SK-N-SH (cell line): ENCODE measurements around the gene PDK2. TPM values are rescaled to one million over a fixed set of nuclear protein-coding genes. Genes with fewer than 3 reads are reported as not detected.

Experiments
- CTCF ChIA-PET: fragments of 300-600, 350-600 bp; formaldehyde crosslinking; extraction: SDS; loops from one replicate; lab custom pipeline; 2021; lab: Yijun Ruan, JAX
- POLR2A ChIA-PET: fragments of 350-600 bp; sonication (Branson Sonifier 250); formaldehyde crosslinking; extraction: SDS; loops from one replicate; lab custom pipeline; 2020; ENCODE audit warnings: antibody characterized with exemption, inconsistent platforms; lab: Yijun Ruan, JAX
- DNase-seq: peaks from one replicate; pipeline ENCODE4 v3.0.0; 2012
- H2AFZ ChIP-seq: fragments of 200-600 bp; sonication (generic); 2 replicates; pipeline ENCODE4 v1.8.1; 2016; ENCODE audit warnings: antibody characterized with exemption, mild to moderate bottlenecking, low read depth
- H3F3A ChIP-seq: fragments of 200-600 bp; sonication (generic); replicated peaks from 2 replicates; pipeline ENCODE3; 2016; ENCODE audit warnings: antibody characterized with exemption, mild to moderate bottlenecking; ENCODE audit not compliant: insufficient read depth
- H3K27ac ChIP-seq, 2 experiments: fragments of 200-500 bp in 1 of 2; fragments of 200-600 bp in 1 of 2; sonication (Bioruptor generic) in 1 of 2; sonication (generic), shearing (Covaris generic) in 1 of 2; 2 replicates each; pipeline versions ENCODE4 v1.5.1 to v1.6.1; 2014 to 2016; ENCODE audit warnings: low read depth in 2 of 2, inconsistent platforms in 1 of 2, low read length in 1 of 2, mild to moderate bottlenecking in 1 of 2, mixed read lengths in 1 of 2
- H3K27me3 ChIP-seq: fragments of 200-600 bp; sonication (generic), shearing (Covaris generic); 2 replicates; pipeline ENCODE4 v1.6.1; 2016; ENCODE audit warnings: mixed run types; ENCODE audit not compliant: insufficient read depth
- H3K36me3 ChIP-seq, 2 experiments: fragments of 200-500 bp in 1 of 2; fragments of 200-600 bp in 1 of 2; sonication (Bioruptor generic) in 1 of 2; sonication (generic) in 1 of 2; replicated peaks in 1 of 2; 2 replicates each; pipeline versions ENCODE3 to v1.5.1; 2014 to 2016; ENCODE audit warnings: low read length in 1 of 2, mild to moderate bottlenecking in 1 of 2; ENCODE audit not compliant: insufficient read depth in 2 of 2, control insufficient read depth in 1 of 2
- H3K4me1 ChIP-seq, 2 experiments: fragments of 200-500 bp in 1 of 2; fragments of 200-600 bp in 1 of 2; sonication (Bioruptor generic) in 1 of 2; sonication (generic), shearing (Covaris generic) in 1 of 2; 2 replicates each; pipeline versions ENCODE4 v1.5.1 to v1.6.1; 2014 to 2016; ENCODE audit warnings: low read depth in 1 of 2, low read length in 1 of 2, mixed run types in 1 of 2; ENCODE audit not compliant: insufficient read depth in 2 of 2, control insufficient read depth in 1 of 2
- H3K4me2 ChIP-seq: fragments of 200-600 bp; sonication (generic), shearing (Covaris generic); 2 replicates; pipeline ENCODE4 v1.6.1; 2017; ENCODE audit warnings: mixed run types
- H3K4me3 ChIP-seq, 2 experiments: fragments of 200-500 bp in 1 of 2; fragments of 200-600 bp in 1 of 2; sonication (Bioruptor generic) in 1 of 2; sonication (generic), shearing (Covaris generic) in 1 of 2; 2 replicates each; pipeline versions ENCODE4 v1.5.1 to v1.8.1; 2014 to 2016; ENCODE audit warnings: low read depth in 2 of 2, inconsistent platforms in 1 of 2, low read length in 1 of 2, mild to moderate bottlenecking in 1 of 2, mixed read lengths in 1 of 2, moderate library complexity in 1 of 2
- H3K79me2 ChIP-seq: fragments of 200-600 bp; sonication (generic); 2 replicates; pipeline ENCODE4 v1.8.1; 2017; ENCODE audit warnings: mild to moderate bottlenecking; ENCODE audit not compliant: insufficient read depth
- H3K9ac ChIP-seq: fragments of 200-600 bp; sonication (generic); 2 replicates; pipeline ENCODE4 v1.6.1; 2017; ENCODE audit warnings: mixed run types
- H3K9me2 ChIP-seq: fragments of 200-600 bp; sonication (generic); 2 replicates; pipeline ENCODE4 v1.6.1; 2017; ENCODE audit warnings: mixed run types
- H3K9me3 ChIP-seq: fragments of 200-600 bp; sonication (generic); 2 replicates; pipeline ENCODE4 v1.6.1; 2017; ENCODE audit warnings: mixed run types, mild to moderate bottlenecking, moderate library complexity
- H4K20me1 ChIP-seq: fragments of 200-600 bp; sonication (generic); 2 replicates; pipeline ENCODE4 v1.6.1; 2017; ENCODE audit warnings: mild to moderate bottlenecking, mixed run types; ENCODE audit not compliant: insufficient read depth
- CTCF ChIP-seq: fragments of 200-600 bp; sonication (generic); IDR thresholded peaks from 2 replicates; pipeline ENCODE4 v1.6.1; 2017; ENCODE audit warnings: antibody characterized with exemption, mild to moderate bottlenecking, moderate library complexity
- EP300 ChIP-seq, 2 experiments: IDR thresholded peaks; 2 replicates each; pipeline versions ENCODE4 v1.4.0 to v1.6.1; 2012; ENCODE audit warnings: borderline replicate concordance in 1 of 2, low read depth in 1 of 2, low read length in 1 of 2
- EZH2phosphoT487 ChIP-seq: fragments of 200-600 bp; sonication (generic); IDR thresholded peaks from 2 replicates; pipeline ENCODE4 v1.6.1; 2017; ENCODE audit warnings: low read depth, mixed run types, mild to moderate bottlenecking, antibody characterized with exemption, moderate library complexity, borderline replicate concordance
- GABPA ChIP-seq: IDR thresholded peaks from 2 replicates; pipeline ENCODE4 v1.4.0; 2012; ENCODE audit warnings: low read depth, mild to moderate bottlenecking
- MAX ChIP-seq: IDR thresholded peaks from 2 replicates; pipeline ENCODE4 v1.4.0; 2012; ENCODE audit warnings: low read depth
- NFIC ChIP-seq: IDR thresholded peaks from 2 replicates; pipeline ENCODE4 v1.4.0; 2012; ENCODE audit warnings: borderline replicate concordance
- NRF1 ChIP-seq: IDR thresholded peaks from 2 replicates; pipeline ENCODE4 v1.6.1; 2012; ENCODE audit warnings: low read depth, mild to moderate bottlenecking, low read length
- POLR2AphosphoS5 ChIP-seq: IDR thresholded peaks from 2 replicates; pipeline ENCODE4 v1.6.1; 2012; ENCODE audit warnings: low read depth, low read length
- RAD21 ChIP-seq: IDR thresholded peaks from 2 replicates; pipeline ENCODE4 v1.6.1; 2012; ENCODE audit warnings: mild to moderate bottlenecking, low read length
- RXRA ChIP-seq: IDR thresholded peaks from 2 replicates; pipeline ENCODE4 v1.4.0; 2012; ENCODE audit warnings: low read depth, mild to moderate bottlenecking, borderline replicate concordance
- SIN3A ChIP-seq: IDR thresholded peaks from 2 replicates; pipeline ENCODE4 v1.6.1; 2012; ENCODE audit warnings: low read depth, mild to moderate bottlenecking, low read length, moderate library complexity, borderline replicate concordance
- TCF12 ChIP-seq: IDR thresholded peaks from 2 replicates; pipeline ENCODE4 v1.4.0; 2012
- TEAD4 ChIP-seq: IDR thresholded peaks from 2 replicates; pipeline ENCODE4 v1.4.0; 2012; ENCODE audit warnings: mild to moderate bottlenecking, borderline replicate concordance; ENCODE audit not compliant: insufficient read depth
- USF1 ChIP-seq: IDR thresholded peaks from 2 replicates; pipeline ENCODE4 v1.4.0; 2012; ENCODE audit warnings: low read depth, borderline replicate concordance
- USF2 ChIP-seq: fragments of 150-350 bp; IDR thresholded peaks from 2 replicates; pipeline ENCODE4 v1.6.1; 2017; ENCODE audit warnings: antibody characterized with exemption, low read length, low read depth, borderline replicate concordance
- whole genome bisulfite sequencing: methylation state at CpG from one replicate; pipeline ENCODE4 v1.1.6; 2017; ENCODE audit warnings: low lambda C conversion rate; 5-methylcytosine and 5-hydroxymethylcytosine counted together
- polyA plus RNA-seq, 3 experiments: library from polyadenylated mRNA; depleted of rRNA; stranded (reverse); fragments of >200 nt; gene quantifications; 2 replicates each; pipeline ENCODE4 v1.2.3, GENCODE V29; 2012

The PDK2 gene
- polyA plus RNA-seq, 1 of the 3 experiments (the other 2 are of a cell fraction): 124 TPM

- no peak for DNase-seq
- TF ChIP-seq MAX (no peak), EP300 (IDR thresholded peaks at IDR 0.05; ENCODE audit: borderline replicate concordance in 1 of 2, low read depth in 1 of 2, low read length in 1 of 2) (no peak), SIN3A (no peak), RAD21 (no peak), EZH2phosphoT487 (no peak)
- ChIA-PET CTCF (interaction anchor here (0.7 to 11.3 kb wide), 10 partner anchors 10 to 174 kb away, joined by 3 to 116 read pairs (median 5); partner anchors contain the start of gene PDK2), POLR2A (interaction anchor here (0.7 to 1.5 kb wide), 3 partner anchors 8 to 14 kb away, joined by 3 to 6 read pairs (median 3); no protein-coding TSS in a partner anchor)
- no peaks in the 10 kb centered on the region for H3F3A ChIP-seq
- H3K27me3 ChIP-seq: no peaks in the 10 kb centered on the region
- H3K9me2 ChIP-seq: no peaks in the 10 kb centered on the region
- H3K79me2 ChIP-seq: no peaks in the 10 kb centered on the region
- no peak overlapping the region for H3K9ac ChIP-seq
- H3K9me3 ChIP-seq: no peaks in the 10 kb centered on the region
- H3K27ac ChIP-seq: no peak overlapping the region
- no peaks in the 10 kb centered on the region for H4K20me1 ChIP-seq
- no peaks in the 10 kb centered on the region for H3K36me3 ChIP-seq
- H2AFZ ChIP-seq: no peak overlapping the region
- peaks cover 0 to 4% of the 10 kb centered on the region in 2 experiments; a peak in 1 of 4 replicates for H3K4me1 ChIP-seq
- H3K4me3 ChIP-seq: no peak overlapping the region
- no peak overlapping the region for H3K4me2 ChIP-seq
- 81% methylated on average over 3 of the region's 3 CpGs for WGBS
Observed at GRCh38 chr17:50122945-50123344, 27.8 kb downstream of the PDK2 start.

DNA sequence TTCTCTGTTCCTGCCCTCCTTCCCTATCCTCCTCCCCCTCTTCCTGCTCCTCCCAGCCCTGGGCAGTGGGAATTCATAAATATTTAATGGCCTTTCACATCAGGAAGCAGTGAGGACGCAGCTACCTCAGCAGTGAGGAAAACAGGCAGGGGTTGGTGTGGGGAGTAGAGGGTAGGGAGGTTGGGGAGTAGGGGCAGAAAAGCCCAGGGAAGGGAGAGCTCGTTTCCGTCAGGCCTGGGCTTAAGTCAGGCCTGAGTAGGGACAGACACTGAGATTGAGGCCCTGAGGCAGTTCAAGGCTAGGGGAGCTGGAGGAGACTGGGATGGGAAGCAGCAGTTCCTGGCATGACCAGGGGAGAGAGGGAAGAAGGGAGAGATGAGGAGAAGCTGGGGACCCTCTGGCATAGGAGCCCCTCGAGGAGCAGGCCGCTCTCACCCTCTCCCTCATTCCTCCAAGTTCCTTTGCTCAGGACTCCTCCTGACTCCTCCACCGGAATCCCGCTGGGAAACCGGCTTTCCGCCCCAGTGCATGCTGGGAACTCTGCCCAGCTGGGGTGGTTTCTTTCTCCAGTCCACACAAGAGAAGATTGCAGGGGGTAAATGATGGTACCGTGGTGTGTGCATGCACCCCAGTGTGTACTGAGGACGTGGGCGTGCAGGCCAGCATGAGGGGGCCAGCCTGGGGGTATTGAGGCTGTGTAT is 28.6 kb downstream of the PDK2 start:
- Histone ChIP-seq H3K27me3 (no peaks in the 10 kb centered on the region), H3K9me2 (no peaks in the 10 kb centered on the region), H3K36me3 (no peaks in the 10 kb centered on the region), H3K9me3 (no peaks in the 10 kb centered on the region), H2AFZ (no peak overlapping the region), H3K79me2 (no peaks in the 10 kb centered on the region), H3K4me1 (peaks cover 0 to 7% of the 10 kb centered on the region in 2 experiments; a peak in 1 of 4 replicates), H4K20me1 (no peaks in the 10 kb centered on the region), H3F3A (no peaks in the 10 kb centered on the region), H3K4me3 (no peak overlapping the region), H3K27ac (no peak overlapping the region), H3K4me2 (no peak overlapping the region), H3K9ac (no peak overlapping the region)
- CTCF ChIA-PET: interaction anchor here (0.7 to 11.3 kb wide), 10 partner anchors 10 to 173 kb away, joined by 3 to 116 read pairs (median 5); partner anchors contain the start of gene PDK2
- TF ChIP-seq NRF1: no peak
- no peak for TF ChIP-seq TCF12
- TF ChIP-seq USF1: no peak
- TF ChIP-seq POLR2AphosphoS5: no peak
- no peak for TF ChIP-seq CTCF
- TF ChIP-seq EZH2phosphoT487: no peak
- TF ChIP-seq USF2: no peak
- TF ChIP-seq NFIC: no peak
- no peak for TF ChIP-seq RXRA
- TF ChIP-seq GABPA: no peak
- no peak for TF ChIP-seq TEAD4
- DNase-seq: peak; percentile 61
- 71% methylated on average over 12 of the region's 12 CpGs for WGBS
- POLR2A ChIA-PET: interaction anchor here (0.7 to 1.0 kb wide), 2 partner anchors 13 to 15 kb away, joined by 3 read pairs; no protein-coding TSS in a partner anchor
